Measurements from ENCODE around the gene GALK1. TPM values are rescaled to one million over a fixed set of nuclear protein-coding genes. Genes with fewer than 3 reads are reported as not detected.
A peak's percentile ranks its signal among the peaks of the same experiment; 100 is the strongest.

GALK1 gene
- total and polyA plus RNA-seq, 9 of the 15 experiments (the other 6 are each of a cell fraction or from before 2014, with no cell fraction given): 0.45 to 51.6 (median 17.4) TPM

DNA sequence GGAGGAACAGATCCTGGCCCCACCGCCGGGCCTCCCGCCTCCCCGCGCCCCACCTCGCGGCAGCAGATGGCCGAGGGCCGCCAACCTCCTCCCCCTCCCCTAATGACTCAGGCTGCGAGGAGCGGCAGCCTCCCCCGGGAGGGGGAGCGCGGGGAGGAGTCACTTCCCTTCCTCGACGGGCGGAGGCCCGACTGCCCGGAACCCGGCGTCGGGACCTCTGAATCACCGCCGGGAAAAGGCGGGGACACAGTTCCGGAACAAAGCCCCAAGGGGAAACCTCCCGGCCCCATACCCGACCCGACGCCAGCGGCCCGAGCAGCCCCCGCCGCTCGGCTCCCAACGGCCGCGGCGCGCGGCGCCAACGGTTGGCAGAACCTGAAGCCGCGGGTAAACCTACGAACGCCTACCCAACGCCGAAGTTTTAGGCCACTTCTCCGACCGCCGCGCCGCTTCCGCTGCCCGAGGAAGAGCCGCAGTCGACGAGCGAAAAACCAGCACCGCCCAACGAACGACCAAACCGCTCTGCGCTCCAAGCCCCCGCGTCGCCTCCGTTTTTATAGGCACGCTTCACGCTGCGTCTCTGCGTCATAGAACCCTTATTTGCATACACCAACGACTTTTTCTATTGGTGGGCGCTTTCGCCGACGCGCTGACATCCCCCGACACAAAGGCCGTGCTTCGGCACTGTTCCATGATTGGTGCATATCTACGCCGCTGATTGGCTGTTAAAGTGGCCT, 14.4 kb upstream of the GALK1 start (continued):
- TF ChIP-seq, protein P1, sequence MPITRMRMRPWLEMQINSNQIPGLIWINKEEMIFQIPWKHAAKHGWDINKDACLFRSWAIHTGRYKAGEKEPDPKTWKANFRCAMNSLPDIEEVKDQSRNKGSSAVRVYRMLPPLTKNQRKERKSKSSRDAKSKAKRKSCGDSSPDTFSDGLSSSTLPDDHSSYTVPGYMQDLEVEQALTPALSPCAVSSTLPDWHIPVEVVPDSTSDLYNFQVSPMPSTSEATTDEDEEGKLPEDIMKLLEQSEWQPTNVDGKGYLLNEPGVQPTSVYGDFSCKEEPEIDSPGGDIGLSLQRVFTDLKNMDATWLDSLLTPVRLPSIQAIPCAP (CRISPR knock-in tag; IDR thresholded peaks at IDR 0.05; ENCODE audit: borderline replicate concordance): peak; percentile 93; the same call in 1 of the 2 replicates
- peak; percentile 57 to 90; a peak in 2 of 4 replicates for TF ChIP-seq SIN3A (IDR thresholded peaks at IDR 0.05; ENCODE audit: borderline replicate concordance in 2 of 2, control insufficient read depth in 1 of 2, low read depth in 2 of 2, low read length in 2 of 2)
- no peak for TF ChIP-seq TSC22D4 (tag; IDR thresholded peaks at IDR 0.05)
- TF ChIP-seq ZFP36 (IDR thresholded peaks at IDR 0.05; ENCODE audit: low read depth, low read length, partially characterized antibody): no peak
- TF ChIP-seq, protein P2, sequence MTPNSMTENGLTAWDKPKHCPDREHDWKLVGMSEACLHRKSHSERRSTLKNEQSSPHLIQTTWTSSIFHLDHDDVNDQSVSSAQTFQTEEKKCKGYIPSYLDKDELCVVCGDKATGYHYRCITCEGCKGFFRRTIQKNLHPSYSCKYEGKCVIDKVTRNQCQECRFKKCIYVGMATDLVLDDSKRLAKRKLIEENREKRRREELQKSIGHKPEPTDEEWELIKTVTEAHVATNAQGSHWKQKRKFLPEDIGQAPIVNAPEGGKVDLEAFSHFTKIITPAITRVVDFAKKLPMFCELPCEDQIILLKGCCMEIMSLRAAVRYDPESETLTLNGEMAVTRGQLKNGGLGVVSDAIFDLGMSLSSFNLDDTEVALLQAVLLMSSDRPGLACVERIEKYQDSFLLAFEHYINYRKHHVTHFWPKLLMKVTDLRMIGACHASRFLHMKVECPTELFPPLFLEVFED (CRISPR knock-in tag; conservative IDR thresholded peaks at IDR 0.05): 0 out of 2 replicates have a peak, but pooled peaks have one; percentile 49
- peak; percentile 100 for TF ChIP-seq POLR2A (conservative IDR thresholded peaks at IDR 0.05)
- no peak for TF ChIP-seq CBX8 (IDR thresholded peaks at IDR 0.05; ENCODE audit: borderline replicate concordance, extremely low read depth, low read depth, low read length, poor library complexity, severe bottlenecking)
- no peak; the same call in 1 of the 2 replicates for TF ChIP-seq ZBTB7A (IDR thresholded peaks at IDR 0.05; ENCODE audit: borderline replicate concordance, control insufficient read depth, low read depth, low read length)
- TF ChIP-seq MCM2 (IDR thresholded peaks at IDR 0.05; ENCODE audit: low read depth): no peak
- TF ChIP-seq, protein P3, sequence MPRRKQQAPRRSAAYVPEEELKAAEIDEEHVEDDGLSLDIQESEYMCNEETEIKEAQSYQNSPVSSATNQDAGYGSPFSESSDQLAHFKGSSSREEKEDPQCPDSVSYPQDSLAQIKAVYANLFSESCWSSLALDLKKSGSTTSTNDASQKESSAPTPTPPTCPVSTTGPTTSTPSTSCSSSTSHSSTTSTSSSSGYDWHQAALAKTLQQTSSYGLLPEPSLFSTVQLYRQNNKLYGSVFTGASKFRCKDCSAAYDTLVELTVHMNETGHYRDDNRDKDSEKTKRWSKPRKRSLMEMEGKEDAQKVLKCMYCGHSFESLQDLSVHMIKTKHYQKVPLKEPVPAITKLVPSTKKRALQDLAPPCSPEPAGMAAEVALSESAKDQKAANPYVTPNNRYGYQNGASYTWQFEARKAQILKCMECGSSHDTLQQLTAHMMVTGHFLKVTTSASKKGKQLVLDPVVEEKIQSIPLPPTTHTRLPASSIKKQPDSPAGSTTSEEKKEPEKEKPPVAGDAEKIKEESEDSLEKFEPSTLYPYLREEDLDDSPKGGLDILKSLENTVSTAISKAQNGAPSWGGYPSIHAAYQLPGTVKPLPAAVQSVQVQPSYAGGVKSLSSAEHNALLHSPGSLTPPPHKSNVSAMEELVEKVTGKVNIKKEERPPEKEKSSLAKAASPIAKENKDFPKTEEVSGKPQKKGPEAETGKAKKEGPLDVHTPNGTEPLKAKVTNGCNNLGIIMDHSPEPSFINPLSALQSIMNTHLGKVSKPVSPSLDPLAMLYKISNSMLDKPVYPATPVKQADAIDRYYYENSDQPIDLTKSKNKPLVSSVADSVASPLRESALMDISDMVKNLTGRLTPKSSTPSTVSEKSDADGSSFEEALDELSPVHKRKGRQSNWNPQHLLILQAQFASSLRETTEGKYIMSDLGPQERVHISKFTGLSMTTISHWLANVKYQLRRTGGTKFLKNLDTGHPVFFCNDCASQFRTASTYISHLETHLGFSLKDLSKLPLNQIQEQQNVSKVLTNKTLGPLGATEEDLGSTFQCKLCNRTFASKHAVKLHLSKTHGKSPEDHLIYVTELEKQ (CRISPR knock-in tag; IDR thresholded peaks at IDR 0.05): no peak
- TF ChIP-seq, protein P4, sequence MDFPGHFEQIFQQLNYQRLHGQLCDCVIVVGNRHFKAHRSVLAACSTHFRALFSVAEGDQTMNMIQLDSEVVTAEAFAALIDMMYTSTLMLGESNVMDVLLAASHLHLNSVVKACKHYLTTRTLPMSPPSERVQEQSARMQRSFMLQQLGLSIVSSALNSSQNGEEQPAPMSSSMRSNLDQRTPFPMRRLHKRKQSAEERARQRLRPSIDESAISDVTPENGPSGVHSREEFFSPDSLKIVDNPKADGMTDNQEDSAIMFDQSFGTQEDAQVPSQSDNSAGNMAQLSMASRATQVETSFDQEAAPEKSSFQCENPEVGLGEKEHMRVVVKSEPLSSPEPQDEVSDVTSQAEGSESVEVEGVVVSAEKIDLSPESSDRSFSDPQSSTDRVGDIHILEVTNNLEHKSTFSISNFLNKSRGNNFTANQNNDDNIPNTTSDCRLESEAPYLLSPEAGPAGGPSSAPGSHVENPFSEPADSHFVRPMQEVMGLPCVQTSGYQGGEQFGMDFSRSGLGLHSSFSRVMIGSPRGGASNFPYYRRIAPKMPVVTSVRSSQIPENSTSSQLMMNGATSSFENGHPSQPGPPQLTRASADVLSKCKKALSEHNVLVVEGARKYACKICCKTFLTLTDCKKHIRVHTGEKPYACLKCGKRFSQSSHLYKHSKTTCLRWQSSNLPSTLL (IDR thresholded peaks at IDR 0.05): peak; percentile 83; the same call in 1 of the 2 replicates
- peak; percentile 78; the same call in 1 of the 2 replicates for TF ChIP-seq FOXP1 (CRISPR knock-in tag; IDR thresholded peaks at IDR 0.05)
- TF ChIP-seq, protein P5, sequence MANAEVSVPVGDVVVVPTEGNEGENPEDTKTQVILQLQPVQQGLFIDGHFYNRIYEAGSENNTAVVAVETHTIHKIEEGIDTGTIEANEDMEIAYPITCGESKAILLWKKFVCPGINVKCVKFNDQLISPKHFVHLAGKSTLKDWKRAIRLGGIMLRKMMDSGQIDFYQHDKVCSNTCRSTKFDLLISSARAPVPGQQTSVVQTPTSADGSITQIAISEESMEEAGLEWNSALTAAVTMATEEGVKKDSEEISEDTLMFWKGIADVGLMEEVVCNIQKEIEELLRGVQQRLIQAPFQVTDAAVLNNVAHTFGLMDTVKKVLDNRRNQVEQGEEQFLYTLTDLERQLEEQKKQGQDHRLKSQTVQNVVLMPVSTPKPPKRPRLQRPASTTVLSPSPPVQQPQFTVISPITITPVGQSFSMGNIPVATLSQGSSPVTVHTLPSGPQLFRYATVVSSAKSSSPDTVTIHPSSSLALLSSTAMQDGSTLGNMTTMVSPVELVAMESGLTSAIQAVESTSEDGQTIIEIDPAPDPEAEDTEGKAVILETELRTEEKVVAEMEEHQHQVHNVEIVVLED (CRISPR knock-in tag; IDR thresholded peaks at IDR 0.05): peak; percentile 98
- TF ChIP-seq, protein P6, sequence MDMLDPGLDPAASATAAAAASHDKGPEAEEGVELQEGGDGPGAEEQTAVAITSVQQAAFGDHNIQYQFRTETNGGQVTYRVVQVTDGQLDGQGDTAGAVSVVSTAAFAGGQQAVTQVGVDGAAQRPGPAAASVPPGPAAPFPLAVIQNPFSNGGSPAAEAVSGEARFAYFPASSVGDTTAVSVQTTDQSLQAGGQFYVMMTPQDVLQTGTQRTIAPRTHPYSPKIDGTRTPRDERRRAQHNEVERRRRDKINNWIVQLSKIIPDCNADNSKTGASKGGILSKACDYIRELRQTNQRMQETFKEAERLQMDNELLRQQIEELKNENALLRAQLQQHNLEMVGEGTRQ (CRISPR knock-in tag; IDR thresholded peaks at IDR 0.05): no peak; the same call in 1 of the 2 replicates
- no peak for TF ChIP-seq HDAC3 (IDR thresholded peaks at IDR 0.05; ENCODE audit: borderline replicate concordance, partially characterized antibody)

Measured in K562 (cell line).